H54 (cell line): ENCODE data around the gene ARFRP1.
"Not testable (repeated sequence)": the region's sequence is repeated elsewhere in the genome, so short reads cannot be mapped to it uniquely, and the experiment has no call there.

Experiments used
- DNase-seq: peaks from one replicate; pipeline ENCODE4 v3.0.0; 2011; ENCODE audit warnings: low spot score, mixed read lengths; ENCODE audit not compliant: insufficient read length
- FAIRE-seq: peaks from 3 replicates; lab custom pipeline; 2011; peaks lifted over from hg19 to GRCh38; lab: Jason Lieb, UNC
- POLR2A ChIP-seq: IDR thresholded peaks from 2 replicates; pipeline ENCODE4 v1.6.1; 2011; ENCODE audit warnings: low read depth, mild to moderate bottlenecking, low read length

ARFRP1 gene

DNA sequence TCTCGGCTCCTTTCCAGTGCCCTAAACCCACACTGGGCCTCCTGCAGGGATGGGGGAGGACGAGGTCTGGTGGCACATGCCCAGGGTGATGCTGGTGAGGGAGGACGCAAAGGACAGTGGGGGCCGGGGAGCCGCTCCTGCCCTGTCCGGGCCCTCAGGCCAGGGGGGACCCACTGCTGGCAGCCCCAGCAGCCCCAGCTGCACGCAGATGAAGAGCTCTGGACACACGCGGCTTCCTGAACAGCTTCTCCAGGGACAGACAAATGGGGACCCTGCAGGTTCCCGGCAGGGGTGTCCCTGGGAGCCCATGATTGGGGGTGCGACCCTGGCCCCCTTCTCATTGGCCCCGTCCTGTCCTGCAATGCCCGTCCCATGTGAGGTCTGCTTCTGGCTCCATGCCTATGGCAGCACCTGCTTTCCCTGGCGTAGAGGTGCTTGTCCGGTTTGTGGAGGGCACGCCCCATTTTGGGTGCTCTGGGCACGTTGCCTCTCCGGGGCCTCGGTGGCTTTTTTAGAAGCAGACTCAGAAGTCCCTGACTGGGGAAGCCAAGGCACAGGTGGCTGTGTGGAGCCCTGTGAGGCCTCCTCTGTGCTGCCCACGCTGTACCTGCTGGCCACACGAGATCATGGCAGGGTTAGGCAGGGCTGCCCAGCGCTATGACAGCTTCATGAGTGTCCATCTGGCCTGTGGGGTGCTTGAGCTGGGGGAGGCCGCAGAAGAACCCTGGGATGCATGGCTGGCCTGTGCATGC is 26.7 kb downstream of the ARFRP1 start:
- TF ChIP-seq POLR2A, result no peak
- FAIRE-seq (no peak), DNase-seq (no peak)

DNA sequence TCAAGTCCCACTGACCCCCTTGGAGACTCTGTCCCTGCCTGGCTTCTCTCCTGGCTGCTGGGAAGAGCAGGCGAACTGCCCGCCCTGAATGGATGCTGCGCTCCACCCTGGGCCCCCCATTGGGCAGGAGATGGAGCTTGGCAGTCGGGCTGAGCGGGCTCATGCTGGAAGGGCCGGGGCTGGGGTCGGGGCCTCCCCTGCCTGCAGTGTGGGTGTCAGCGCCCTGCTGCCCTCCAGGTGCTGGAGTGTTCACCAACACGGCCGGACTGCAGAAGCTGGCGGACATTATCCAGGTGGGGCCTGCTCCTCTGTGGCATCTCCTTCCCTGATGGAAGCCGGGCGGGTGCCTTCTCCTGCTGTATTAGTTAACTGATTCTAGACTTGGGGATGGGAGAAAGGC is 27.3 kb downstream of the ARFRP1 start:
- FAIRE-seq, result no peak
- no peak for TF ChIP-seq POLR2A
- DNase-seq, result no peak

DNA sequence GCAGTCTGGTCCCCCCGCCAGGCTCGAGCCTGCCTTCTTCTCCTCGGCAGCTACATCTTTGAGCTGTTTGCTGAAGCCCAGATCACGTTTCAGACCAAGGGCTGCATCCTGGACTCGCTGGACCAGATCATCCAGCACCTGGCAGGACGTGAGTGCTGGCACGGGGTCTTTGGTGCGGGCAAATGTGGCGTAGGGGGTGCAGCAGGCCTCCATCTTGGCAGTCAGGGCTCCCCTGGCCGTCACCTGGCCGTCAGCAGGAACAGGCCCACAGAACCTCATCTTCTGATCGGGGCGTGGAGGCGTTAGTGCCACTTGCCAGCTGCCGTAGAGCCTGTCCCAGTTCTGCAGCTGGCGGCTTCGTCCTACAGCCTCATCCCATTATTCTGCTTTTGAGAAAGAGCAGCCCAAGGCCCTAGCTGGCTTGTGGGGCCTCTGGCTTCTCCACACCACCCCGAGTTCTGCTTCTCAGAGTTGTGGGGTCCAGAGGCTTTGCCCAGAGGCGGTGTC is 27.9 kb downstream of the ARFRP1 start:
- TF ChIP-seq POLR2A, result no peak
- DNase-seq (no peak), FAIRE-seq (no peak)

DNA sequence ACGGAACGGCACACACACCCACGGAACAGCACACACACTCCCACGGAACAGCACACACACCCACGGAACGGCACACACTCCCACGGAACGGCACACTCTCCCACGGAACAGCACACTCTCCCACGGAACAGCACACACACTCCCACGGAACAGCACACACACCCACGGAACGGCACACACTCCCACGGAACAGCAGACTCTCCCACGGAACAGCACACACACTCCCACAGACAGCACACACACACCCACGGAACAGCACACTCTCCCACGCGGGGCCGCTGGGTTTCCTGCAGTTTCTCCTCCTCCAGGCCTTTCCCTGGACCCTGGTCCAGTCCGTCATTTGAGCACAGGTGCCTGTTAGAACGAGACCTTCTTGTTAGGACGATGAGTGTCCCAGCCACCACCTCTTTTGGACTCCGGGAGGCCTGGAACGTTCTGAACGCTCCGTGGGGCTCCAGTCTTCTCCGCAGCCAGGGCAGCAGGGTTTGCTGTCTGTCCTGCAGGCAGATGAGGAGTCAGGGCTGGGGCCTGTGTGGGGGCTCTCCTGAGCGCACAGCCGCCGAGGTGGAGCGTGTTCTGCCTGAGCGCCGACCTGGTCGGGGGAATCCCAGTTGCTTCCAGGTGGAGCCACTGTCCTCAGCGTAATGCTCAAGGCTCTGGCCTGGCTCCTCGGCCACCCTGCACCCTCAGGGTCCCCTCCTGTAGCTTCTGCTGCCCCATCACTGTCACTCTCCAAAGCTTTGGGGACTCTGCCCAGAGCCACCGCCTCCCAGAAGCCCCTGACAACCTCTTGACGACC is 28.9 kb downstream of the ARFRP1 start:
- no peak for TF ChIP-seq POLR2A
- no peak for FAIRE-seq

DNA sequence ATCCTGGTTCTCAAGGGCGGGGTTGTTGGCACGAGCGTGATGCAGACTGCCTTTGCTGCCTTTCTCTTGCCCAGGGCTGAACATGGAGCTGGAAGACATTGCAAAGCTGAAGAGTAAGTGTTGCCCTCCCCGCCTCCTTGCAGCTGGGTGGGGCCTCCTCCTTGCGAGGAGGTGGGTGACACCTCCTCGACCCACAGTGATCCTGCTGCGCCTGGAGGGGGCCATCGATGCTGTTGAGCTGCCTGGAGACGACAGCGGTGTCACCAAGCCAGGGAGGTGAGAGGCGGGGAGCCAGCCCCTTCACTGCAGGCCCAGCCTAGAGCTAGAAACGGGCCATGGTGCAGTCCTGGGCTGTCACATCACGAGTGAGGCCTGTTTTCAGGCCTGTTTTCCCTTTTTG is 29.7 kb downstream of the ARFRP1 start:
- no peak for TF ChIP-seq POLR2A
- DNase-seq (no peak), FAIRE-seq (no peak)

More for the DNA sequence above, 28.9 kb downstream of the ARFRP1 start:
- no peak for DNase-seq

DNA sequence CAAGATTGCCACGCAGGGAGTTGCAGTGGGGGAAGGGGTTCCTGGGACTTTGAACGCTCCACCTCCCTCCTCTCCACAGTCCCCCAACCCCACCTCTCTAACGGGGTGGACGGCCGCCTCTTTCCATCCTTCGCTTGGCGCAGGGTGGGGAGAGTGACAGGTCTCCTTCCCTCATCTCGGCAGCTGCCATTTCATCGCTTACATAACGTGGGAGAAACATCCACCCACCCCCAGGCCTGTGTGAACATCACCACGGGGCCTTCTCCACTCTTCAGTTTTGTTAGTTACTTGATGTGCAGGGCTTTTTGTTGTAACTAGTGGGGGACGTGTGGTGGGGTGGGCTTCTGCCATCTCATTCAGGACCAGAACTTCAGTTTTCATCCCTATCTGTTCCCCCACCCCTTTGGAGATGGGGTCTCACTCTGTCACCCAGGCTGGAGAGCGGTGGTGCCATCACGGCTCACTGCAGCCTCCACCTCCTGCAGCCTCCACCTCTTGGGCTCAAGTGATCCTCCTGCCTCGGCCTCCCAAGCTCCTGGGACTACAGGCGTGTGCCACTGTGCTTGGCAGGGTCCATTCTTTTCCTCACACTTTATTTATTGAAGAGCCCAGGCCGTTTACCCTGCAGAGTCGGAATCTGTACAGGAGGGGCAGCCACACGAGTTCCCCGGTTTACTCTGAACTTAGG is 32.0 kb downstream of the ARFRP1 start:
- no peak for DNase-seq
- TF ChIP-seq POLR2A, result no peak
- no peak for FAIRE-seq

DNA sequence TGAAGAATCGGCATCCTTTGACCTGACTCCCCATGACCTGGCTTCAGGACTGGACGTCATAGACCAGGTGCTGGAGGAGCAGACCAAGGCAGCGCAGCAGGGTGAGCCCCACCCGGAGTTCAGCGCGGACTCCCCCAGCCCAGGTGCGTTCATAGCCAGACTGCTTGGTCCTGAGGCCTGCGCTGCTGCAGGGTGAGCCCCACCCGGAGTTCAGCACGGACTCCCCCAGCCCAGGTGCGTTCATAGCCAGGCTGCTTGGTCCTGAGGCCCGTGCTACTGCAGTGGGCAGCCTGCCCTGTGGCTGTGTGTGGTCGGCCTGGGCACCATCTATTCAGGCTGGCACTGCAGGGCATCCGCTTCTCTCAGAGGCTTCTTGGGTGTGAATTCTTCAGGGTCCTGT is 33.8 kb downstream of the ARFRP1 start:
- DNase-seq (no peak), FAIRE-seq (no peak)
- no peak for TF ChIP-seq POLR2A

DNA sequence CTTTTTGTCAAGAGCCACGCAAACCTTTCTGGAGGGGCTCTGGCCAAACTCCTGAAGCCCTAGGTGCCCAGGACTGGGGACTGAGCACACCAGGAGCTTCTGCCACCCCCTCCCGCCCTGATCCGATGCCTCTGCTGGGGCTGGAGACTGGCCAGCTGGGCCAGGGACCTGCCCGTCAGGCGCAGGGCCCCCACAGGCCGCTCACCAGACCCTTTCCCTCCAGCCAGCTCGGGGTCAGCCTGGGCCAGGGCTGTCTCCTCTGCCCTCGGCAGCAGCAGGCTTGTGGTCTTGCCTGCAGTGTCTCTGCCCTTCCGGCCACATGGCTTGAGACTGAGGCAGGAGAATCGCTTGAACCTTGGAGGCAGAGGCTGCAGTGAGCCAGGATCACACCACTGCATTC is 35.1 kb downstream of the ARFRP1 start:
- no peak for DNase-seq
- TF ChIP-seq POLR2A, result no peak
- FAIRE-seq, result no peak

DNA sequence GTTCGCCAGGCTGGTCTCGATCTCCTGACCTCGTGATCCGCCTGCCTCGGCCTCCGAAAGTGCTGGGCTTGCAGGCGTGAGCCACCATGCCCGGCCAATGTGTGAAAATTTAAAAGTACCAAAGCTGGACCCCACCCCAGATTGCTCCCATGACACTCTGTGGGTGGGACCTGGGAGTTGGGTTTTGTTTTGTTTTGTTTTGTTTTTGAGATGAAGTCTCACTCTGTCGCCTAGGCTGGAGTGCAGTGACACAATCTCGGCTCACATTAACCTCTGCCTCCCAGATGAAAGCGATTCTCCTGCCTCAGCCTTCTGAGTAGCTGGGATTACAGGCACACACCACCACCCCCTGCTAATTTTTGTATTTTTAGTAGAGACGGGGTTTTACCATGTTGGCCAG is 36.1 kb downstream of the ARFRP1 start:
- DNase-seq, FAIRE-seq: not testable (repeated sequence)

DNA sequence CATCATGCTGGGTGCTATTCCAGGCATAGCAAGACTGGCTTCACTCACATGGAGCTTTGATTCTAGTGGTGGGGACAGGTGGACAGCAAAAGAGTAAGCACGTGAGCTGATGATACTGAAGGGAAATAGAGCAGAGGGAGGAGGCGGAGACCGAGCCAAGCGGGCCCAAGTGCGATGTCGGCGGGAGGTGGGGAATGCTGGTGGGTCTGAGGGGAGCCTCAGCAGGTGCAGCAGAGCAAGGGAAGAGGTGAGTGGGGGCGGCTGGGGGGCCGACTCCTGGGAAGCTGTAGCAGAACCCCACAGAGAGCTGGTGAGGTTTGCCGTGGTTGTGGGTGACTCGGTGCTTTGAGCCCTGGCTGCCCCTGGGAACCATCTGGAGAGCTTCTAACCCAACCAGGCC is 39.4 kb downstream of the ARFRP1 start:
- no peak for TF ChIP-seq POLR2A
- FAIRE-seq, result no peak

DNA sequence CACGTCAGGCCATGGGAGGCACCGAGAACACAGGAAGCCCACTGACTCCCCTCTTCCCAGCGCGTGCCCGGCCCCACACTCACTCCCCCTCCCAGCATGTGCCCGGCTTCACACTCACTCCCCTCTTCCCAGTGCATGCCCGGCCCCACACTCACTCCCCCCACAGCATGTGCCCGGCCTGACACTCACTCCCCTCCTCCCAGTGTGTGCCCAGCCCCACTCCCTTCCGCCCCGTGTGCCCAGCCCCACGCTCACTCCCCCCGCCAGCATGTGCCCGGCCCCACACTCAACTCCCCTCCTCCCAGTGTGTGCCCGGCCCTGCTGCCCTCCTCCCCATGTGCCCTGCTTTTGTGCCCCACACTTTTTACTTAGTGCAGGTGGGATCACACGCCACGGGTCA is 39.9 kb downstream of the ARFRP1 start:
- TF ChIP-seq POLR2A, result no peak
- FAIRE-seq (no peak), DNase-seq (no peak)

More for the DNA sequence above, 39.4 kb downstream of the ARFRP1 start:
- DNase-seq, result no peak

DNA sequence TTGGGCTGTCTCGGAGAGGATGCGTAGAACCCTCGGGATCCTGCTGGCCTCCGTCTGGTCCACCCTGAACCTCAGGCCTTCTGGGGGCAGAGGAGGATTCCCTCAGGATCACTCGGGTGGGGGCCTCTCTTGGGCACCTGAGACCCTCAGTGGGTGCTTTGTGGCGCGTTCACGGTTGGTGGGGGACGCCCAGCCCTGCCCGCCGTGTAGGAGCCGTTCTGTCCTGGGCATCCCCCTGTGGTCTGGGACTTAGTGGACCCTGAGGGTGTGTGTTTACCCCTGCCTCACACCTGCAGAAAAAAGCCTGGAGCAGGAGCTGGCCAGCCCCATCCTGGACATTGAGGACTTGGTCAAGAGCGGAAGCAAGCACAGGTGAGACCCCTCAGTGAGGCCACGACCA is 42.1 kb downstream of the ARFRP1 start:
- FAIRE-seq, result no peak
- no peak for TF ChIP-seq POLR2A
- no peak for DNase-seq

DNA sequence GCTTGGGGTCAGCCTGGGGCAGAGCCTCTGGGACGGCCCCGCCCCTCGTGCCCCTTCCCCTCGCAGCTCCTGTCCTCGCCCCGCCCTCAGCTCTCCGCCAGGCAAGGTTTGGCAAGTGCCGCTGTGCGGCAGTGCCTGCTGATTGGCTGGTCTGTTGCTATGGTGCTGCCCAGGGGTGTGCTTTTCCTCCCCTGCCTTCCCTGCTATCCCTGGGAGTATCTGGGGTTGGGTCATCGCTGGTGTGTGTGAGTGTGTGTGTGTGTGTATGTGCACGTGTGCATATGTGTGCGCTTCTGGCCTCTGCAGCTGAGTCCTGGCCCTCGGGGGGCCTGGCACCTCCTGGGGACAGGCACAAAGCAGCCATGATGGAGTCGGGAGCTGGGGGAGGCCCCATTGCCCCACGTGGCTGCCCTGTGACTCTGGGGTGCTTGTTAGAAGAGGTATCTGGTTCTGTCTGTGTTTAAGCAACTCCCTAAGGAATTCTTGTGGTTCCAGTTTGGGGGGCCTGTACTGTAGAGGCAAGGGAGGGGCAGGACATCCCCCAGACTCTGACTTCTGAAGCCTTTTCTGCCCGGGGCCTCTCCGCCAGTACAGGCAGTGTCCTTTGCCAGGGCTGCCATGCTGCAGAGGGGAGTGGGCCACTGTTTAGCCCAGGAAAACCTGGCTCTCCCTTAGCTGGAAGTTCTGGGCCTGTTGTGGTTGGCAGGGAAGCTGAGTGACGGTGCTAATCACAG is 42.7 kb downstream of the ARFRP1 start:
- FAIRE-seq (no peak), DNase-seq (no peak)
- no peak for TF ChIP-seq POLR2A
